GM12878 (cell line): Measurements from ENCODE around the gene RUNX3. TPM values are rescaled to one million over a fixed set of nuclear protein-coding genes. Genes with fewer than 3 reads are reported as not detected.

Source experiments
- ATAC-seq: fragments of 200-7000 bp; cut with Tn5 transposase; 3 replicates; pipeline ENCODE4 v1.9.1; 2020; ENCODE audit warnings: mild to moderate bottlenecking, moderate library complexity
- BruUV-seq: library from RNA; stranded (reverse); fragments of 400-500 nt; replicated peaks from 2 replicates; lab custom pipeline; 2021; lab: Mats Ljungman, UMichigan
- CTCF ChIA-PET: fragments of 300-600 bp; sonication (Branson Sonifier 250); formaldehyde crosslinking; extraction: SDS; loops from one replicate; lab custom pipeline; 2021; ENCODE audit warnings: inconsistent platforms; lab: Yijun Ruan, JAX
- POLR2A ChIA-PET: fragments of 350-600 bp; formaldehyde crosslinking; extraction: SDS; loops from one replicate; lab custom pipeline; 2021; ENCODE audit warnings: inconsistent platforms; lab: Charles Lee
- RAD21 ChIA-PET: fragments of 300-600 bp; sonication (Branson Sonifier 250); formaldehyde crosslinking; loops from one replicate; lab custom pipeline; 2023; ENCODE audit warnings: antibody characterized with exemption; ENCODE audit not compliant: unreplicated experiment; lab: Charles Lee
- SMC1A ChIA-PET: fragments of 300-600 bp; sonication (Branson Sonifier 250); formaldehyde crosslinking; loops from one replicate; lab custom pipeline; 2023; ENCODE audit not compliant: unreplicated experiment, uncharacterized antibody; lab: Charles Lee
- DNase-seq: peaks from one replicate; pipeline ENCODE4 v3.0.0-alpha.2; 2011; ENCODE audit warnings: low read depth, low spot score
- FAIRE-seq: peaks from 3 replicates; lab custom pipeline; 2011; peaks lifted over from hg19 to GRCh38; lab: Jason Lieb, UNC
- H2AFZ ChIP-seq: 2 replicates; pipeline ENCODE4 v1.6.0; 2011; ENCODE audit warnings: low read depth, low read length, control low read depth; ENCODE audit not compliant: control insufficient read depth
- H3K27ac ChIP-seq: 2 replicates; pipeline ENCODE4 v1.5.1; 2011; ENCODE audit warnings: control low read depth; ENCODE audit not compliant: control insufficient read depth, insufficient read depth
- H3K27me3 ChIP-seq, 2 experiments: replicated peaks in 1 of 2; 2 replicates each; pipeline versions ENCODE4 v1.6.0 to v1.6.1; 2011; ENCODE audit warnings: low read length in 1 of 2; ENCODE audit not compliant: control insufficient read depth in 2 of 2, insufficient read depth in 2 of 2
- H3K36me3 ChIP-seq, 2 experiments: 2 replicates each; pipeline ENCODE4 v1.5.1; 2011; ENCODE audit warnings: low read length in 1 of 2; ENCODE audit not compliant: control insufficient read depth in 2 of 2, insufficient read depth in 2 of 2
- H3K4me1 ChIP-seq: 2 replicates; pipeline ENCODE4 v1.6.1; 2011; ENCODE audit warnings: mild to moderate bottlenecking, low read length, moderate library complexity, mixed read lengths; ENCODE audit not compliant: control insufficient read depth, insufficient read depth
- H3K4me2 ChIP-seq: 2 replicates; pipeline ENCODE4 v1.6.0; 2011; ENCODE audit warnings: control low read depth; ENCODE audit not compliant: control insufficient read depth, insufficient read depth
- H3K4me3 ChIP-seq: fragments of 200-600 bp; sonication (generic); 2 replicates; pipeline ENCODE4 v1.5.1; 2016
- H3K79me2 ChIP-seq: 2 replicates; pipeline ENCODE4 v1.6.0; 2011; ENCODE audit warnings: low read length; ENCODE audit not compliant: control insufficient read depth, insufficient read depth
- H3K9ac ChIP-seq: 2 replicates; pipeline ENCODE4 v1.8.0; 2011; ENCODE audit warnings: low read length, control low read depth, mixed read lengths; ENCODE audit not compliant: control insufficient read depth, insufficient read depth
- H3K9me3 ChIP-seq: replicated peaks from 3 replicates; pipeline ENCODE4 v1.5.1; 2011; ENCODE audit warnings: mild to moderate bottlenecking, low read length; ENCODE audit not compliant: control insufficient read depth, insufficient read depth
- H4K20me1 ChIP-seq: 2 replicates; pipeline ENCODE4 v1.6.0; 2011; ENCODE audit not compliant: control insufficient read depth, insufficient read depth
- BCL11A ChIP-seq: IDR thresholded peaks from 2 replicates; pipeline ENCODE4 v1.6.1; 2011; ENCODE audit warnings: low read depth, low read length
- CBX3 ChIP-seq: fragments of 200-600 bp; sonication (generic); IDR thresholded peaks from 2 replicates; pipeline ENCODE4 v1.6.1; 2016; ENCODE audit warnings: low read depth, borderline replicate concordance
- DPF2 ChIP-seq: fragments of 450-650 bp; IDR thresholded peaks from 2 replicates; pipeline ENCODE4 v1.6.1; 2017; ENCODE audit warnings: mild to moderate bottlenecking
- GABPA ChIP-seq: IDR thresholded peaks from 2 replicates; pipeline ENCODE4 v1.6.1; 2014; ENCODE audit warnings: antibody characterized with exemption, low read depth, mild to moderate bottlenecking, inconsistent platforms
- HSF1 ChIP-seq: fragments of 150-350 bp; IDR thresholded peaks from 2 replicates; pipeline ENCODE4 v1.6.1; 2014; ENCODE audit warnings: mild to moderate bottlenecking, low read depth, low read length
- IKZF2 ChIP-seq, 2 experiments: fragments of 450-650 bp; IDR thresholded peaks; 2 replicates each; pipeline ENCODE4 v1.6.1; 2017; ENCODE audit warnings: mild to moderate bottlenecking in 2 of 2, moderate library complexity in 2 of 2
- IRF5 ChIP-seq: fragments of 450-650 bp; IDR thresholded peaks from 2 replicates; pipeline ENCODE4 v1.6.1; 2017; ENCODE audit warnings: borderline replicate concordance
- JUNB ChIP-seq: IDR thresholded peaks from 2 replicates; pipeline ENCODE4 v1.6.1; 2016; ENCODE audit warnings: antibody characterized with exemption, mild to moderate bottlenecking
- MTA3 ChIP-seq: IDR thresholded peaks from 2 replicates; pipeline ENCODE4 v1.6.1; 2012; ENCODE audit warnings: low read length, inconsistent platforms, borderline replicate concordance
- MXI1 ChIP-seq: fragments of 150-350 bp; IDR thresholded peaks from 2 replicates; pipeline ENCODE4 v1.6.1; 2011; ENCODE audit warnings: low read depth, mild to moderate bottlenecking, inconsistent platforms, low read length, improper control_type of control experiment
- POLR2AphosphoS2 ChIP-seq: IDR thresholded peaks from 2 replicates; pipeline ENCODE4 v1.6.1; 2011; ENCODE audit warnings: low read depth, mild to moderate bottlenecking, low read length, improper control_type of control experiment, moderate library complexity
- RELB ChIP-seq: fragments of 450-650 bp; IDR thresholded peaks from 2 replicates; pipeline ENCODE4 v1.6.1; 2017; ENCODE audit warnings: low read depth, mild to moderate bottlenecking, moderate library complexity
- SPI1 ChIP-seq: IDR thresholded peaks from 2 replicates; pipeline ENCODE4 v1.6.1; 2011; ENCODE audit warnings: low read depth, mild to moderate bottlenecking, low read length, moderate library complexity, borderline replicate concordance; ENCODE audit not compliant: insufficient read depth
- ZBTB40 ChIP-seq: fragments of 450-650 bp; IDR thresholded peaks from 2 replicates; pipeline ENCODE4 v1.6.1; 2016; ENCODE audit warnings: mild to moderate bottlenecking, moderate library complexity, borderline replicate concordance
- ZNF217 ChIP-seq: fragments of 450-650 bp; IDR thresholded peaks from 2 replicates; pipeline ENCODE4 v1.6.1; 2017; ENCODE audit warnings: antibody characterized with exemption, mild to moderate bottlenecking
- ZNF24 ChIP-seq: fragments of 450-650 bp; IDR thresholded peaks from 2 replicates; pipeline ENCODE4 v1.6.1; 2017; ENCODE audit warnings: antibody characterized with exemption, mild to moderate bottlenecking
- WGBS: methylation state at CpG from one replicate; pipeline ENCODE4 v1.1.6; 2016; ENCODE audit warnings: low lambda C conversion rate; ENCODE audit not compliant: insufficient replicate concordance, insufficient coverage; ENCODE audit errors: missing lambda C conversion rate; 5-methylcytosine and 5-hydroxymethylcytosine counted together
- in situ Hi-C: fragments of 300-500 bp; cut with MboI; formaldehyde crosslinking; loops from 9 replicates; pipeline ENCODE4 v1.14.3; 2018; ENCODE audit warnings: mixed read lengths
- intact Hi-C: fragments of 100-400 bp; cut with micrococcal nuclease; formaldehyde crosslinking; loops from one replicate; pipeline ENCODE4 v1.14.2; 2022; ENCODE audit not compliant: unreplicated experiment
- polyA plus RNA-seq, 11 experiments: library from polyadenylated mRNA; depleted of rRNA in 4 of 11; unstranded in 6 of 11; stranded (reverse) in 5 of 11; fragments of >200 nt; fragmentation: Nextera tagmentation in 4 of 11; fragmentation: Illumina TruSeq in 1 of 11; extraction: Ambion mirVana in 4 of 11; extraction: Trizol in 1 of 11; gene quantifications; 1 replicate in 1 of 11; 2 replicates in 10 of 11; pipeline versions ENCODE4 v1.2.1 to v1.2.3, GENCODE V29; 2011 to 2016; ENCODE audit warnings: inconsistent platforms in 2 of 11, missing spikeins in 2 of 11, low read depth in 1 of 11
- total RNA-seq, 4 experiments: library from RNA; depleted of rRNA in 3 of 4; stranded (reverse); fragments of >200 nt in 3 of 4; fragmentation: Illumina TruSeq in 1 of 4; extraction: Trizol in 1 of 4; gene quantifications; 2 replicates each; pipeline versions ENCODE4 v1.2.1 to v1.2.3, GENCODE V29; 2013 to 2021

RUNX3 gene
- total and polyA plus RNA-seq, 10 of the 15 experiments (the other 5 are each of a cell fraction or from before 2014, with no cell fraction given) = 19.0 to 151 (median 31.4) TPM

GRCh38 chr1:24864370-24864777, 65.7 kb downstream of the RUNX3 start:
- Histone ChIP-seq H4K20me1 (no peaks in the 10 kb centered on the region), H3K4me2 (0 out of 2 replicates have a peak overlapping the region, but pooled peaks have one; percentile 25), H3K9me3 (no peaks in the 10 kb centered on the region), H3K9ac (no peak overlapping the region), H3K36me3 (no peaks in the 10 kb centered on the region), H3K27ac (no peak overlapping the region), H2AFZ (no peak overlapping the region; the same call in 1 of the 2 replicates), H3K4me3 (no peak overlapping the region), H3K27me3 (peaks cover 3 to 7% of the 10 kb centered on the region in 2 experiments), H3K4me1 (peaks cover 5% of the 10 kb centered on the region), H3K79me2 (no peaks in the 10 kb centered on the region)
- in situ Hi-C loops (no loop called here), intact Hi-C loops (no loop called here)
- WGBS = 16% methylated on average over 8 of the region's 8 CpGs
- SMC1A ChIA-PET = interaction anchor here (1.2 to 2.5 kb wide), 6 partner anchors 14 to 173 kb away, joined by 3 to 13 read pairs (median 5); no protein-coding TSS in a partner anchor
- CTCF ChIA-PET = interaction anchor here (0.6 to 3.9 kb wide), 12 partner anchors 9 to 339 kb away, joined by 3 to 15 read pairs (median 4); partner anchors contain the start of gene RUNX3
- RAD21 ChIA-PET = interaction anchor here (0.9 to 1.4 kb wide), 3 partner anchors 10 to 449 kb away, joined by 3 to 5 read pairs (median 3); partner anchors contain the start of gene NIPAL3
- ATAC-seq = peak; percentile 78
- no TSS peak for BruUV-seq
- POLR2A ChIA-PET = interaction anchor here (0.5 to 1.6 kb wide), 5 partner anchors 9 to 145 kb away, joined by 3 to 5 read pairs (median 3); no protein-coding TSS in a partner anchor
- no peak for DNase-seq
- FAIRE-seq = no peak
- TF ChIP-seq HSF1 (no peak), BCL11A (peak; percentile 83; the same call in 1 of the 2 replicates), POLR2AphosphoS2 (no peak), ZBTB40 (no peak), ZNF217 (peak; percentile 40; the same call in 1 of the 2 replicates), MXI1 (no peak), MTA3 (no peak), CBX3 (no peak), GABPA (no peak), IKZF2 (IDR thresholded peaks at IDR 0.05) (peak; percentile 73 to 76; a peak in 3 of 4 replicates), IRF5 (no peak), JUNB (no peak), ZNF24 (0 out of 2 replicates have a peak, but pooled peaks have one; percentile 13), RELB (peak; percentile 63), DPF2 (peak; percentile 83), SPI1 (peak; percentile 86; the same call in 1 of the 2 replicates)
